K562 (cell line): Measurements from ENCODE around the gene PYHIN1. TPM values are rescaled to one million over a fixed set of nuclear protein-coding genes. Genes with fewer than 3 reads are reported as not detected.

Experiments used
- CHD4 ChIP-seq: fragments of 200-600 bp; sonication (generic); IDR thresholded peaks from 3 replicates; pipeline ENCODE4 v1.6.1; 2012; ENCODE audit warnings: low read depth, mild to moderate bottlenecking, mixed read lengths, low read length, inconsistent platforms; ENCODE audit not compliant: insufficient read depth, insufficient replicate concordance, poor library complexity, severe bottlenecking
- ETV5 ChIP-seq: sonication (generic); formaldehyde crosslinking; IDR thresholded peaks from 2 replicates; pipeline ENCODE4 v1.4.0; 2020; ENCODE audit warnings: low read depth, mild to moderate bottlenecking, missing genetic modification reagents
- ETV6 ChIP-seq, 3 experiments: fragments of 150-350 bp in 1 of 3; sonication (generic) in 1 of 3; formaldehyde crosslinking in 1 of 3; IDR thresholded peaks; 2 replicates each; pipeline versions ENCODE4 v1.6.1 to v1.8.0; 2014 to 2022; ENCODE audit warnings: borderline replicate concordance in 2 of 3, low read depth in 2 of 3, antibody characterized with exemption in 1 of 3, low read length in 1 of 3, mild to moderate bottlenecking in 1 of 3, missing genetic modification reagents in 1 of 3
- FIP1L1 ChIP-seq: fragments of 200-400 bp; formaldehyde crosslinking; IDR thresholded peaks from 2 replicates; pipeline ENCODE4 v1.6.1; 2018; ENCODE audit warnings: mild to moderate bottlenecking, low read depth, low read length; ENCODE audit not compliant: poor library complexity, severe bottlenecking
- HDAC3 ChIP-seq: fragments of 450-650 bp; IDR thresholded peaks from 2 replicates; pipeline ENCODE4 v1.6.1; 2018; ENCODE audit warnings: borderline replicate concordance, mild to moderate bottlenecking, moderate library complexity; ENCODE audit not compliant: partially characterized antibody
- KAT8 ChIP-seq: fragments of 450-650 bp; IDR thresholded peaks from 2 replicates; pipeline ENCODE4 v1.6.1; 2016; ENCODE audit warnings: low read depth, mild to moderate bottlenecking
- NCOA1 ChIP-seq: fragments of 450-650 bp; IDR thresholded peaks from 2 replicates; pipeline ENCODE4 v1.6.1; 2016; ENCODE audit warnings: low read depth
- PHF8 ChIP-seq: fragments of 200-600 bp; sonication (generic); IDR thresholded peaks from 2 replicates; pipeline ENCODE4 v1.6.1; 2012; ENCODE audit warnings: mixed run types, mild to moderate bottlenecking, inconsistent platforms, low read length, moderate library complexity, borderline replicate concordance
- TRIM24 ChIP-seq, 2 experiments: fragments of 450-650 bp; IDR thresholded peaks; 2 replicates each; pipeline ENCODE4 v1.6.1; 2016
- ZNF347 ChIP-seq: fragments of 450-650 bp; formaldehyde crosslinking; IDR thresholded peaks from 2 replicates; pipeline ENCODE4 v1.4.0; 2020; ENCODE audit warnings: low read depth, mild to moderate bottlenecking, moderate library complexity
- ZNF57 ChIP-seq: fragments of 450-650 bp; formaldehyde crosslinking; IDR thresholded peaks from 2 replicates; pipeline ENCODE4 v1.4.0; 2020; ENCODE audit warnings: mild to moderate bottlenecking, moderate library complexity
- ZNF584 ChIP-seq: fragments of 200-800 bp; sonication (Bioruptor generic); IDR thresholded peaks from 2 replicates; pipeline ENCODE4 v1.6.1; 2016; ENCODE audit warnings: low read depth, mild to moderate bottlenecking, missing genetic modification characterization, missing compliant biosample characterization
- polyA plus RNA-seq, 8 experiments: library from polyadenylated mRNA; depleted of rRNA in 4 of 8; stranded (reverse) in 5 of 8; unstranded in 3 of 8; fragments of >200 nt; fragmentation: Nextera tagmentation in 2 of 8; fragmentation: Illumina TruSeq in 1 of 8; extraction: Ambion mirVana in 2 of 8; extraction: Trizol in 1 of 8; gene quantifications; 2 replicates each; pipeline versions ENCODE4 v1.2.1 to v1.2.3, GENCODE V29; 2011 to 2014; ENCODE audit warnings: inconsistent platforms in 1 of 8, missing spikeins in 1 of 8
- total RNA-seq, 7 experiments: library from RNA; depleted of rRNA in 6 of 7; stranded (reverse); fragments of >200 nt in 6 of 7; fragmentation: Illumina TruSeq in 2 of 7; extraction: Trizol in 2 of 7; gene quantifications; 2 replicates each; pipeline versions ENCODE4 v1.2.1 to v1.2.3, GENCODE V29; 2011 to 2021; ENCODE audit warnings: low replicate concordance in 1 of 7
- TF ChIP-seq, protein P1 (sequence below): fragments of 250-450 bp; sonication (Bioruptor Pico); IDR thresholded peaks from 2 replicates; pipeline ENCODE4 v1.8.0; 2021; ENCODE audit warnings: moderate library complexity, mild to moderate bottlenecking, inconsistent platforms
- TF ChIP-seq, protein P2 (sequence below): fragments of 450-650 bp; formaldehyde crosslinking; IDR thresholded peaks from 2 replicates; pipeline ENCODE4 v1.4.0; 2022; ENCODE audit warnings: missing genetic modification characterization
- TF ChIP-seq, protein P3 (sequence below): fragments of 450-650 bp; IDR thresholded peaks from 2 replicates; pipeline ENCODE4 v1.6.1; 2016; ENCODE audit warnings: borderline replicate concordance
- TF ChIP-seq, protein P4 (sequence below): fragments of 250-450 bp; sonication (Bioruptor Pico); IDR thresholded peaks from 2 replicates; pipeline ENCODE4 v1.8.0; 2022; ENCODE audit warnings: moderate library complexity, mild to moderate bottlenecking, inconsistent platforms
- TF ChIP-seq, protein P5 (sequence below): conservative IDR thresholded peaks from 2 replicates; pipeline ENCODE4 v1.6.1; 2011; ENCODE audit warnings: low read depth, mild to moderate bottlenecking, low read length; ENCODE audit not compliant: control insufficient read depth
- TF ChIP-seq, protein P6 (sequence below): sonication (generic); formaldehyde crosslinking; IDR thresholded peaks from 2 replicates; pipeline ENCODE4 v1.8.1; 2023; ENCODE audit warnings: mild to moderate bottlenecking, missing genetic modification reagents

Gene PYHIN1
- total and polyA plus RNA-seq, 9 of the 15 experiments (the other 6 are each of a cell fraction or from before 2014, with no cell fraction given), result not detected

DNA sequence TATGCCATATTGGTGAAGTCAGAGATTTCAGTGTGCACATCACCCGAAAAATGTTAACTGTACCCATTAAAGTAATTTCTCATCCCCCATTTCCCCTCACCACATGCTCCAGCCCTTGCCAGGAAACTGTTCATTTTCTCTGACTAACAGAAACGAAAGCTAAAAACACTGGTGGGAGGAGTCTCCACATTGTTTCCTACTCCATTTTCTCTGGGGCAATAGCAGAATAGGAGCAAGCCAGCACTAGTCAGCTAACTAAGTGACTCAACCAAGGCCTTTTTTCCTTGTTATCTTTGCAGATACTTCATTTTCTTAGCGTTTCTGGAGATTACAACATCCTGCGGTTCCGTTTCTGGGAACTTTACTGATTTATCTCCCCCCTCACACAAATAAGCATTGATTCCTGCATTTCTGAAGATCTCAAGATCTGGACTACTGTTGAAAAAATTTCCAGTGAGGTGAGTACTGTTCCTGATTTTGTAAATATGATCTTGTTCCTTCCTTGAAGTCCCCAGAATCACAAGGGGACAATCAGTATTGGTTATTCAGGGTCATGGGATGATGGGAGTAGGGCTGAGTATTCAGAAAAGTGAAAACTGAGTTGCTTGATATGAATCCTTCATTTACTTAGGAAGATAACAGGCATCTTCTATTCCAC is 78.5 kb downstream of the PYHIN1 start, which contains the start of gene IFI16 (continued):
- TF ChIP-seq CHD4, result no peak
- TF ChIP-seq ETV5 (CRISPR knock-in tag), result no peak
- 0 out of 2 replicates have a peak, but pooled peaks have one; percentile 42 for TF ChIP-seq ZNF584
- TF ChIP-seq FIP1L1, result no peak
- peak; percentile 39 to 89; a peak in 2 of 4 replicates for TF ChIP-seq TRIM24 (IDR thresholded peaks at IDR 0.05)
- peak; percentile 53 for TF ChIP-seq HDAC3
- no peak for TF ChIP-seq KAT8
- TF ChIP-seq, protein P1, sequence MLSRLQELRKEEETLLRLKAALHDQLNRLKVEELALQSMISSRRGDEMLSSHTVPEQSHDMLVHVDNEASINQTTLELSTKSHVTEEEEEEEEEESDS (CRISPR knock-in tag), result no peak
- TF ChIP-seq ETV6 (IDR thresholded peaks at IDR 0.05; ENCODE audit: borderline replicate concordance in 1 of 2, low read depth in 2 of 2, low read length in 1 of 2), result peak in 1 of 2 experiments; percentile 48; a peak in 1 of 4 replicates
- no peak for TF ChIP-seq ETV6 (CRISPR knock-in tag; IDR thresholded peaks at IDR 0.05; ENCODE audit: borderline replicate concordance)
- TF ChIP-seq ZNF57 (CRISPR knock-in tag), result no peak
- no peak for TF ChIP-seq PHF8
- TF ChIP-seq, protein P2, sequence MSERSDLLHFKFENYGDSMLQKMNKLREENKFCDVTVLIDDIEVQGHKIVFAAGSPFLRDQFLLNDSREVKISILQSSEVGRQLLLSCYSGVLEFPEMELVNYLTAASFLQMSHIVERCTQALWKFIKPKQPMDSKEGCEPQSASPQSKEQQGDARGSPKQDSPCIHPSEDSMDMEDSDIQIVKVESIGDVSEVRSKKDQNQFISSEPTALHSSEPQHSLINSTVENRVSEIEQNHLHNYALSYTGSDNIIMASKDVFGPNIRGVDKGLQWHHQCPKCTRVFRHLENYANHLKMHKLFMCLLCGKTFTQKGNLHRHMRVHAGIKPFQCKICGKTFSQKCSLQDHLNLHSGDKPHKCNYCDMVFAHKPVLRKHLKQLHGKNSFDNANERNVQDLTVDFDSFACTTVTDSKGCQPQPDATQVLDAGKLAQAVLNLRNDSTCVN (CRISPR knock-in tag), result no peak
- TF ChIP-seq, protein P3, sequence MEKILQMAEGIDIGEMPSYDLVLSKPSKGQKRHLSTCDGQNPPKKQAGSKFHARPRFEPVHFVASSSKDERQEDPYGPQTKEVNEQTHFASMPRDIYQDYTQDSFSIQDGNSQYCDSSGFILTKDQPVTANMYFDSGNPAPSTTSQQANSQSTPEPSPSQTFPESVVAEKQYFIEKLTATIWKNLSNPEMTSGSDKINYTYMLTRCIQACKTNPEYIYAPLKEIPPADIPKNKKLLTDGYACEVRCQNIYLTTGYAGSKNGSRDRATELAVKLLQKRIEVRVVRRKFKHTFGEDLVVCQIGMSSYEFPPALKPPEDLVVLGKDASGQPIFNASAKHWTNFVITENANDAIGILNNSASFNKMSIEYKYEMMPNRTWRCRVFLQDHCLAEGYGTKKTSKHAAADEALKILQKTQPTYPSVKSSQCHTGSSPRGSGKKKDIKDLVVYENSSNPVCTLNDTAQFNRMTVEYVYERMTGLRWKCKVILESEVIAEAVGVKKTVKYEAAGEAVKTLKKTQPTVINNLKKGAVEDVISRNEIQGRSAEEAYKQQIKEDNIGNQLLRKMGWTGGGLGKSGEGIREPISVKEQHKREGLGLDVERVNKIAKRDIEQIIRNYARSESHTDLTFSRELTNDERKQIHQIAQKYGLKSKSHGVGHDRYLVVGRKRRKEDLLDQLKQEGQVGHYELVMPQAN, result no peak
- TF ChIP-seq, protein P4, sequence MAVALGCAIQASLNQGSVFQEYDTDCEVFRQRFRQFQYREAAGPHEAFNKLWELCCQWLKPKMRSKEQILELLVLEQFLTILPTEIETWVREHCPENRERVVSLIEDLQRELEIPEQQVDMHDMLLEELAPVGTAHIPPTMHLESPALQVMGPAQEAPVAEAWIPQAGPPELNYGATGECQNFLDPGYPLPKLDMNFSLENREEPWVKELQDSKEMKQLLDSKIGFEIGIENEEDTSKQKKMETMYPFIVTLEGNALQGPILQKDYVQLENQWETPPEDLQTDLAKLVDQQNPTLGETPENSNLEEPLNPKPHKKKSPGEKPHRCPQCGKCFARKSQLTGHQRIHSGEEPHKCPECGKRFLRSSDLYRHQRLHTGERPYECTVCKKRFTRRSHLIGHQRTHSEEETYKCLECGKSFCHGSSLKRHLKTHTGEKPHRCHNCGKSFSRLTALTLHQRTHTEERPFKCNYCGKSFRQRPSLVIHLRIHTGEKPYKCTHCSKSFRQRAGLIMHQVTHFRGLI, result no peak
- TF ChIP-seq NCOA1, result no peak; the same call in 1 of the 2 replicates
- TF ChIP-seq, protein P5, sequence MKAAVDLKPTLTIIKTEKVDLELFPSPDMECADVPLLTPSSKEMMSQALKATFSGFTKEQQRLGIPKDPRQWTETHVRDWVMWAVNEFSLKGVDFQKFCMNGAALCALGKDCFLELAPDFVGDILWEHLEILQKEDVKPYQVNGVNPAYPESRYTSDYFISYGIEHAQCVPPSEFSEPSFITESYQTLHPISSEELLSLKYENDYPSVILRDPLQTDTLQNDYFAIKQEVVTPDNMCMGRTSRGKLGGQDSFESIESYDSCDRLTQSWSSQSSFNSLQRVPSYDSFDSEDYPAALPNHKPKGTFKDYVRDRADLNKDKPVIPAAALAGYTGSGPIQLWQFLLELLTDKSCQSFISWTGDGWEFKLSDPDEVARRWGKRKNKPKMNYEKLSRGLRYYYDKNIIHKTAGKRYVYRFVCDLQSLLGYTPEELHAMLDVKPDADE, result no peak
- TF ChIP-seq, protein P6, sequence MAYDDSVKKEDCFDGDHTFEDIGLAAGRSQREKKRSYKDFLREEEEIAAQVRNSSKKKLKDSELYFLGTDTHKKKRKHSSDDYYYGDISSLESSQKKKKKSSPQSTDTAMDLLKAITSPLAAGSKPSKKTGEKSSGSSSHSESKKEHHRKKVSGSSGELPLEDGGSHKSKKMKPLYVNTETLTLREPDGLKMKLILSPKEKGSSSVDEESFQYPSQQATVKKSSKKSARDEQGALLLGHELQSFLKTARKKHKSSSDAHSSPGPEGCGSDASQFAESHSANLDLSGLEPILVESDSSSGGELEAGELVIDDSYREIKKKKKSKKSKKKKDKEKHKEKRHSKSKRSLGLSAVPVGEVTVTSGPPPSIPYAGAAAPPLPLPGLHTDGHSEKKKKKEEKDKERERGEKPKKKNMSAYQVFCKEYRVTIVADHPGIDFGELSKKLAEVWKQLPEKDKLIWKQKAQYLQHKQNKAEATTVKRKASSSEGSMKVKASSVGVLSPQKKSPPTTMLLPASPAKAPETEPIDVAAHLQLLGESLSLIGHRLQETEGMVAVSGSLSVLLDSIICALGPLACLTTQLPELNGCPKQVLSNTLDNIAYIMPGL (CRISPR knock-in tag), result no peak
- no peak for TF ChIP-seq ZNF347
